Activated T-helper 2 cell treated with anti-CD3 and anti-CD28 coated beads, Interferon-gamma antibody, Interleukin-2, Interleukin-4, amounts not matched to agents 10 μg/mL and 5 μg/mL and 100 μg/mL, durations not matched to agents 14 hours and 24 hours and 36 hours (primary cell): Measurements from ENCODE around the gene SYCP3. TPM values are rescaled to one million over a fixed set of nuclear protein-coding genes. Genes with fewer than 3 reads are reported as not detected.
"Not testable (repeated sequence)": the region's sequence is repeated elsewhere in the genome, so short reads cannot be mapped to it uniquely, and the experiment has no call there.

Experiments used
- DNase-seq: peaks from one replicate; pipeline ENCODE4 v3.0.0; 2021; ENCODE audit warnings: low spot score
- H3K27ac Mint-ChIP-seq: one replicate; pipeline ENCODE4 v1.8.0; 2021; ENCODE audit warnings: mixed read lengths
- H3K27me3 Mint-ChIP-seq: one replicate; pipeline ENCODE4 v1.8.0; 2021; ENCODE audit warnings: low read depth, mixed read lengths
- H3K36me3 Mint-ChIP-seq: one replicate; pipeline ENCODE4 v1.8.0; 2021; ENCODE audit warnings: low read depth, mixed read lengths
- H3K4me1 Mint-ChIP-seq: one replicate; pipeline ENCODE4 v1.8.0; 2021; ENCODE audit warnings: low read depth, mixed read lengths
- H3K4me3 Mint-ChIP-seq: one replicate; pipeline ENCODE4 v1.8.0; 2021; ENCODE audit warnings: low read depth, mild to moderate bottlenecking, moderate library complexity, mixed read lengths
- H3K9me3 Mint-ChIP-seq: one replicate; pipeline ENCODE4 v1.8.0; 2021; ENCODE audit warnings: mixed read lengths
- intact Hi-C: fragments of 100-400 bp; cut with micrococcal nuclease; formaldehyde crosslinking; loops from one replicate; pipeline ENCODE4 v1.15.1; 2023
- total RNA-seq: library from RNA; stranded (reverse); gene quantifications from 2 replicates; pipeline ENCODE4 v1.2.3, GENCODE V29; 2022

SYCP3 gene
- total RNA-seq, 1 donor from 2014 or later: 0.50 TPM

- Mint-ChIP-seq H3K27ac (no peak overlapping the region), H3K36me3 (peaks cover 64% of the 10 kb centered on the region), H3K4me1 (peaks cover 3% of the 10 kb centered on the region), H3K9me3 (no peaks in the 10 kb centered on the region), H3K27me3 (no peaks in the 10 kb centered on the region), H3K4me3 (no peak overlapping the region)
- intact Hi-C loops: no loop called here
- DNase-seq: no peak
Observed at GRCh38 chr12:101748907-101749306, 9.6 kb upstream of the SYCP3 start.

- Mint-ChIP-seq H3K27me3 (no peaks in the 10 kb centered on the region), H3K27ac (no peak overlapping the region), H3K36me3 (peaks cover 66% of the 10 kb centered on the region), H3K9me3 (no peaks in the 10 kb centered on the region), H3K4me1 (peaks cover 6% of the 10 kb centered on the region), H3K4me3 (no peak overlapping the region)
- DNase-seq: no peak
- intact Hi-C loops: no loop called here
Observed at GRCh38 chr12:101747697-101748096, 8.4 kb upstream of the SYCP3 start.

- H3K4me1 Mint-ChIP-seq: peaks cover 6% of the 10 kb centered on the region
- no peak for DNase-seq
- no peak overlapping the region for H3K27ac Mint-ChIP-seq
- no peaks in the 10 kb centered on the region for H3K27me3 Mint-ChIP-seq
- no peak overlapping the region for H3K4me3 Mint-ChIP-seq
- H3K9me3 Mint-ChIP-seq: no peaks in the 10 kb centered on the region
- peaks cover 60% of the 10 kb centered on the region for H3K36me3 Mint-ChIP-seq
- intact Hi-C loops: no loop called here
Observed at GRCh38 chr12:101746661-101747060, 7.4 kb upstream of the SYCP3 start.

- peaks cover 6% of the 10 kb centered on the region for H3K4me1 Mint-ChIP-seq
- no peak overlapping the region for H3K27ac Mint-ChIP-seq
- peaks cover 55% of the 10 kb centered on the region for H3K36me3 Mint-ChIP-seq
- no peaks in the 10 kb centered on the region for H3K9me3 Mint-ChIP-seq
- no peak for DNase-seq
- intact Hi-C loops: no loop called here
- no peak overlapping the region for H3K4me3 Mint-ChIP-seq
- no peaks in the 10 kb centered on the region for H3K27me3 Mint-ChIP-seq
Observed at GRCh38 chr12:101746196-101746595, 6.9 kb upstream of the SYCP3 start.

GRCh38 chr12:101745481-101745880, 6.2 kb upstream of the SYCP3 start:
- DNase-seq: no peak
- H3K27me3 Mint-ChIP-seq: no peaks in the 10 kb centered on the region
- H3K27ac Mint-ChIP-seq: no peak overlapping the region
- intact Hi-C loops: no loop called here
- H3K36me3 Mint-ChIP-seq: peaks cover 50% of the 10 kb centered on the region
- peaks cover 6% of the 10 kb centered on the region for H3K4me1 Mint-ChIP-seq
- H3K9me3 Mint-ChIP-seq: no peaks in the 10 kb centered on the region
- no peak overlapping the region for H3K4me3 Mint-ChIP-seq

GRCh38 chr12:101743724-101744472, 4.6 kb upstream of the SYCP3 start:
- H3K9me3 Mint-ChIP-seq: no peaks in the 10 kb centered on the region
- intact Hi-C loops: no loop called here
- H3K36me3 Mint-ChIP-seq: peaks cover 37% of the 10 kb centered on the region
- no peaks in the 10 kb centered on the region for H3K27me3 Mint-ChIP-seq
- no peak for DNase-seq
- no peak overlapping the region for H3K27ac Mint-ChIP-seq
- H3K4me1 Mint-ChIP-seq: peaks cover 6% of the 10 kb centered on the region
- no peak overlapping the region for H3K4me3 Mint-ChIP-seq

GRCh38 chr12:101743242-101743641, 4.0 kb upstream of the SYCP3 start:
- no peak for DNase-seq
- Mint-ChIP-seq H3K4me1 (peaks cover 6% of the 10 kb centered on the region), H3K27ac (no peak overlapping the region), H3K4me3 (no peak overlapping the region), H3K36me3 (peaks cover 30% of the 10 kb centered on the region), H3K27me3 (no peaks in the 10 kb centered on the region), H3K9me3 (no peaks in the 10 kb centered on the region)
- intact Hi-C loops: no loop called here

GRCh38 chr12:101740980-101741379, 1.7 kb upstream of the SYCP3 start:
- H3K4me1 Mint-ChIP-seq: peaks cover 6% of the 10 kb centered on the region
- intact Hi-C loops: no loop called here

GRCh38 chr12:101740566-101740965, 1.3 kb upstream of the SYCP3 start:
- intact Hi-C loops: no loop called here
- Mint-ChIP-seq H3K27ac (no peak overlapping the region), H3K4me3 (no peak overlapping the region), H3K27me3 (no peaks in the 10 kb centered on the region), H3K36me3 (peaks cover 24% of the 10 kb centered on the region), H3K9me3 (no peaks in the 10 kb centered on the region), H3K4me1 (peaks cover 6% of the 10 kb centered on the region)
- DNase-seq: no peak

More at GRCh38 chr12:101740980-101741379, 1.7 kb upstream of the SYCP3 start:
- no peak overlapping the region for H3K4me3 Mint-ChIP-seq
- H3K36me3 Mint-ChIP-seq: peaks cover 24% of the 10 kb centered on the region
- H3K27me3 Mint-ChIP-seq: no peaks in the 10 kb centered on the region
- no peak overlapping the region for H3K27ac Mint-ChIP-seq
- no peaks in the 10 kb centered on the region for H3K9me3 Mint-ChIP-seq
- DNase-seq: no peak

- Mint-ChIP-seq H3K27me3 (no peaks in the 10 kb centered on the region), H3K9me3 (no peaks in the 10 kb centered on the region), H3K4me3 (no peak overlapping the region), H3K27ac (no peak overlapping the region), H3K36me3 (no peaks in the 10 kb centered on the region), H3K4me1 (no peaks in the 10 kb centered on the region)
- no peak for DNase-seq
- intact Hi-C loops: no loop called here
Observed at GRCh38 chr12:101737476-101737875, 1.8 kb downstream of the SYCP3 start.

- H3K4me1 Mint-ChIP-seq, DNase-seq, H3K27ac Mint-ChIP-seq, H3K27me3 Mint-ChIP-seq, intact Hi-C loops, H3K36me3 Mint-ChIP-seq, H3K4me3 Mint-ChIP-seq, H3K9me3 Mint-ChIP-seq: not testable (repeated sequence)
Observed at GRCh38 chr12:101734482-101734881, 4.8 kb downstream of the SYCP3 start.

GRCh38 chr12:101733166-101733565, 6.1 kb downstream of the SYCP3 start:
- Mint-ChIP-seq H3K27ac (no peak overlapping the region), H3K4me1 (no peaks in the 10 kb centered on the region), H3K27me3 (no peaks in the 10 kb centered on the region), H3K4me3 (no peak overlapping the region), H3K36me3 (peaks cover 3% of the 10 kb centered on the region), H3K9me3 (no peaks in the 10 kb centered on the region)
- intact Hi-C loops: no loop called here
- DNase-seq: no peak

- no peaks in the 10 kb centered on the region for H3K4me1 Mint-ChIP-seq
- no peaks in the 10 kb centered on the region for H3K9me3 Mint-ChIP-seq
- intact Hi-C loops: no loop called here
Observed at GRCh38 chr12:101732318-101732717, 6.9 kb downstream of the SYCP3 start.

GRCh38 chr12:101729842-101730241, 9.4 kb downstream of the SYCP3 start:
- no peak for DNase-seq
- no peaks in the 10 kb centered on the region for H3K27me3 Mint-ChIP-seq
- no peak overlapping the region for H3K27ac Mint-ChIP-seq
- no peaks in the 10 kb centered on the region for H3K9me3 Mint-ChIP-seq
- H3K4me1 Mint-ChIP-seq: peaks cover 6% of the 10 kb centered on the region
- H3K36me3 Mint-ChIP-seq: peaks cover 12% of the 10 kb centered on the region
- intact Hi-C loops: no loop called here
- H3K4me3 Mint-ChIP-seq: no peak overlapping the region

More at GRCh38 chr12:101732318-101732717, 6.9 kb downstream of the SYCP3 start:
- Mint-ChIP-seq H3K4me3 (no peak overlapping the region), H3K36me3 (peaks cover 3% of the 10 kb centered on the region), H3K27me3 (no peaks in the 10 kb centered on the region), H3K27ac (no peak overlapping the region)
- DNase-seq: no peak
